KBM-7 (cell line): Measurements from ENCODE around the gene SLC37A3.
"Not testable (repeated sequence)": the region's sequence is repeated elsewhere in the genome, so short reads cannot be mapped to it uniquely, and the experiment has no call there.

Source experiments
- DNase-seq: peaks from one replicate; pipeline ENCODE4 v3.0.0-alpha.2; 2015
- in situ Hi-C: fragments of 300-500 bp; cut with MboI; formaldehyde crosslinking; loops from 2 replicates; pipeline ENCODE4 v1.14.3; 2020; ENCODE audit warnings: low sequenced_read_pairs, low pct_unique_long_range_greater_than_20kb, mixed read lengths

The SLC37A3 gene

DNA sequence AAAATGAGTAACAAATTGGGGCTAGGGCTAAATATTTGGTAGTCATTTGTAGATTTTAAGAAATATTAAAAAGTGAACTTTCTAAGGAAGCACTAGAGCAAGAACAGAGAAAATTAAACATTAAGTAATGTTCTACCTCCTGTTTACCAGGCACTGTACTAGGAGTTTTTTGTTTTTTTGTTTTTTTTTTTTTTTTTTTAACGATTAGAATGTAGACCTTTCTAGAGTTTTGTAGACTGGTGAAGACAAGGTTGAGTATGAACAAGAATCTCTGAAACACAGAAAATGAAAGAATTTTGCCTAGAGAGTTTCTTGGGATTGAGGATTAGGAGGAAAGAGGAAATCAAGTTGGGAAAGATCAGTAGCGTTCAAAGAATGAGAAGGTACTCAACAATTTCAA, 73.6 kb downstream of the SLC37A3 start:
- DNase-seq, result no peak
- in situ Hi-C loops, result loop anchor here (25.0 kb wide), 2 partner anchors 312 to 712 kb away; no protein-coding TSS in a partner anchor

DNA sequence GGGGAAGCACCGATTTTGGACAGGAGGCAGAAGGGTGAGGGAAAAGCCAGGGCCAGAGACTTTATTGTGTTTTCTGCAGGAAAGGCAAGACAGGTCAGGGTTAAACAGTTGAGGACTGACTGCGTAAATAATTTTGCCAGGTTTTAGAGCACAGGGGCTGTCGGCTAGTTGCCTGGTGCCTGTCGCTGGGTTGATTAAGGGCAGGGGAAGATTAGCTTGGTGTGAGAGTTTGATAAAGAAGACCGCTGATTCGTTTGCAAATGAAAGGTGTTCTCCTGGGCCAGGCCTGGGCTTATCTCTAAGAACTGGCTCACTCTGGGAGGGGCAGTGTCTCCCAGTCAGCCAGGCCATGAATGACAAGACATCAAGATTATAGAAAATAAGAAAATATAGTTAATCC, 75.6 kb downstream of the SLC37A3 start:
- in situ Hi-C loops, result no loop called here
- no peak for DNase-seq

DNA sequence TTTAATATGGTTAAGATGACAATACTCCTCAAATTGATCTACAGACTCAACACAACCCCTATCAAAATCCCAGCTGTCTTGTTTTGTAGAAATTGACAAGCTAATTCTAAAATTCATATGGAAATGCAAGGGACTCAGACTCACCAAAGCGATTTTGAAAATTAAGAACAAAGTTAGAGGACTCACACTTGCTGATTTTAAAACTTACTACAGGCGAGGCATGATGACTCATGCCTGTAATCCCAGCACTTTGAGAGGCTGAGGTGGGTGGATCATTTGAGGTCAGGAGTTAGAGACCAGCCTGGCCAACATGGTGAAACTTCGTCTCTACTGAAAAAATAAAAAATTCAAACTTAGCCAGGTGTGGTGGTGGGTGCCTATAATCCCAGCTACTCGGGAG, 78.3 kb downstream of the SLC37A3 start:
- in situ Hi-C loops, DNase-seq: not testable (repeated sequence)

DNA sequence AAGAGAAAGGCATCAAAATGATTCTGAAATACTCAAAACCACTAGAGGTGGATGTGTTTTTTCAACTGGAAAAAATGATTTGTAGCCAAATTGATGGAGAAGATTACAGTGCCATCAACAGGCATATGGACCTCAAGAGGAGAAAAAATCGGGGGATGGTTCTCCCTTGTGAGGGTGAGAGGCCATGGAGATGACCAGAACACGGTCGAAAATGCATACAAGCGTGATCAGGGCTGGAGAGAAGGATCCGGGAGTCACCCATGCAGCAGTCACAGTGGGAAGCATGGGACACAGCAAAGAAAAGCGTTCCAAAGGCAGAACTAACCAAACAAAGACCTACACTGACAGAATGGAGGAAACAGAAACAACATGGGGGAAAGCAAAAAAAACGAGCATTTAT, 80.3 kb downstream of the SLC37A3 start:
- no peak for DNase-seq
- in situ Hi-C loops, result no loop called here

DNA sequence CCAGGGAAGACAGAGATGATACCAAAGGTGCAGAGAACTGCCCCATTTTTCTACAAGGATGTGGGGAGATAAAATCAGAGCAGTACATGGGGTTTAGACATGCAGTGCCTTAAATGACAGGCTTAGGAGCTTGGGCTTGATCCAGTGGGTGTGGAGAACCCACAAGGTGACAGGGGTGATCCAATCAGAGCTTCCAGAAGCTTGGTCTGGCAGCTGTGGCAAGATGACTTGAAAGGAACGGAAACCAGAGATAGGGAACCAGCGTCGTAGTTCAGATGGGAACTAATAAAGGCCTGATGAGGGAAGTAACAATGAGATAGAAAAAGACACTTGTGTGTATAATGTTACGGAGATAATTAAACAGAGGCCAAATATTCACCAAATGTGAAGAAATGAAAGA, 80.7 kb downstream of the SLC37A3 start:
- in situ Hi-C loops, result no loop called here
- no peak for DNase-seq

DNA sequence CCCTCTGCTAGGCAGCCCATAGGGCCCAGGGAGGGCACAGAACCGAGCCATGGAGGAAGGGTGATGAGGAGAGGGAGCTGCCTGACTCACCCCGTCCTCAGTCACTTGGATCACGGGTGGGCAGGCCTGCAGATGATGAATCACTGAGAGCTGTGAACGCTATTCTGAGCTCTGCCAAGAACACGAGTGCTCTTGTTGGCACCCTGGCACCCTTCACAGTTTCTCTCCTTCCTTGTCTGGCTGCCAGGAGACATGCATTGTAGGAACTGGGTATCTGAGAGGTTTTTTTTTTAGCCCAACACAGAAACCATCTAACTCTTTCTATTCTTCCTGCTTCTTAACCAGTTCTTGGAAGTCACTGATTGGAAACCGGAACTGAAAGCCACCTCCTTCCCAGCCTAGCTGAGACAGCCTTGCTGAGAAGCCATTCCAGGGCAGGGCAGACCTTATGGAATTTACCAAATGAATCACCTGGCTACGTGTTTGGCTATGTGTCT, 82.1 kb downstream of the SLC37A3 start:
- DNase-seq, result peak; percentile 30

DNA sequence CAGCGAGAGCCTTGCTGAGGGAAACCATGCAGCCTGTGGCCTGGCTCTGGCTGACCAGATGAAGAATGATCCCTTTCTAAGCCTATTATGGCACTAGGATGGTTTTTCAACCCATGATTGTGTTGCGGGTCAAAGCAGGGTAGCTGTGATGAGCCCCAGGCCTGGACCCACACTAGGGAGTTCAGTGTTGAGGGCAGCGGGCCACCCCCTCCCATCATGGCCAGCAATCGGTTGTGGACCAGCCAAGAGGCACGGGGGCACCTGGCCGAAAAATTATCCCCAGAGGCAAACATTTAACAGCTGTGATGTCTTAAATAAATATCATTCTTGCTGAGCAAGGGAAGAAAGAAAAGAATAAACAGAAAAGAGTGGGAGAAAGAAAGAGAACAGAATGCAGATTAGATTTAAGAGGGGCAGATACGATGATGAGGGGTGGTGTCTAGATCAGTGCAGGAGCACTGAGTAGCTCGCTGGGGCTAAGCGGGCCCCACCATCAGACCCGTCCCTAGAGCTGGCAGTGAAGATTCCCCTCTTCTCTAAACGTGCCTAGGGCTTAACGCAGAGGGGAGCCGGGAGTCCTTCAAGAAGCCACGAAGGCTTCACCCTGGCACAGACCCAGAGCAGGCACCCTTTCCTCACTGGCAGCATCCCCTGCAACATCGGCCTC, 82.7 kb downstream of the SLC37A3 start:
- in situ Hi-C loops, result no loop called here
- DNase-seq, result no peak

More for the DNA sequence above, 82.1 kb downstream of the SLC37A3 start:
- in situ Hi-C loops, result no loop called here

DNA sequence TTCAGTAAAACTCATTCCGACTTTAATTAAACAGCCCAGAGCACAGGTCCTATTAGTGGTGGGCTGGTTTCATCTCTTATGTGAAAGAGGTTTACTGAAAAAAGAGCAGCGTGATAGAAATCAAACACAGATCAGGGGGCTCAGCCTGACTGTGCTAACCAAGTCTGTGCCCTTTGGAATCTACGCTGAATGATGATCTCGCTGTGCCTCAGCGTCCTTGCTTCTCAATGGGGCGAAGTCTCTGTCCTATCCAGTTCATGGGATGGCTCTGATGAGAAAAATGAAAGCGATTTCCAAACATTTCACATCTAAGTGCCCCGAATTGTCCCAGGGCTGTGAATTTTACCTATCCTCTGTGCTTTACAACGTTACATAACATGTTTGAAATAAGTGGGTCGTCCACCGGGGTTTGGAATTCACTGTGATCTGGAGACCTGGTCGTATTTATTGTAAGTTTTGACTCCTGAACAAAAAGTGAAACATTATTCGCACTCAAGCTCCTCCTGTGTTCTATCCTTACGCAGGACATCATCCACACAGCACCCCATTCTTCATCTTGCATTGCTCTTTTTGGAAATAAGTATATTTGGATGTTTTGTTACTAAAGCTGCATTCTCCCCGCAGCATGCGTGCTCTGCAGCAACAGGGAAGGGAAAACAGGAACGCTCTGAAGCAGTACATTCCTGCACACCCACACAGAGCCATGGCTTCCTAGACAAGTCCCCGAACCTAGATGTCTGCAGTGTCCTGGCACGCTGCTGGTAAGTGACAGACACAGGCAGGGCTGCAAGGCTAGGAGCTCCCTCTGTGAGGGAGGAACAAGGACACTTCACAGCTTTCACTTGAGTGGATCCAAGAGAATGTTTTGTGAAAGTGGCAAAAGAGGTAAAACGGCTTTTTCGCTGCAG, 83.5 kb downstream of the SLC37A3 start:
- no peak for DNase-seq

DNA sequence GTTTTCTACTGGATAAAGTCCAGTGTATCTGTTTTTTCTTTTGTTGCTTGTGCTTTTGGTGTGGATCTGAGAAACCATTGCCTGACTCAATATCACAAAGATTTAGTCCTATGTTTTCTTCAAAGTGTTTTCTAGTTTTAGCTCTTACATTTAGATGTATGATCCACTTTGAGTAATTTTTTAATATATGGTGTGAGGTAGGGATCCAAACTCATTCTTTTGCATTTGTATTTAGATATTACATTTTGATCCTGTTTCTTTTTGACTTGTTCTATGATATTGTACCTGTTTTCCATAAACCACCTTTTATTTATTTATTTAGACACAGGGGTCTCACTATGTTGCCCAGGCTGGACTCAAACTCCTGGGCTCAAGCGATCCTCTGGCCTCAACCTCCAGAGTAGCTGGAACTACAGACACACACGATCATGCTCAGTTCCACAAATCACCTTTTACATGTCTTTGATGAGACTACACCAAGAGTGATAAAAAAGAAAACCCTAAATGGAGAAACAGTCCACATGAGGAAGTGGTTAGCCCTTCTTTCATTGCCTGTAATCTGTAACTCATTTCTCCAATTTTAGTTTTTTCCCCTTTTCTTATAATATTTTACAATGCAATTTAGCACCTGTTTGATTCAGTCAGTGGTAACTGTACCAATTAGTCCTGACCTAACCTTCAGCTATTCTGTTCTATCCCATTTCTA, 86.0 kb downstream of the SLC37A3 start:
- no peak for DNase-seq

More for the DNA sequence above, 83.5 kb downstream of the SLC37A3 start:
- in situ Hi-C loops, result no loop called here

DNA sequence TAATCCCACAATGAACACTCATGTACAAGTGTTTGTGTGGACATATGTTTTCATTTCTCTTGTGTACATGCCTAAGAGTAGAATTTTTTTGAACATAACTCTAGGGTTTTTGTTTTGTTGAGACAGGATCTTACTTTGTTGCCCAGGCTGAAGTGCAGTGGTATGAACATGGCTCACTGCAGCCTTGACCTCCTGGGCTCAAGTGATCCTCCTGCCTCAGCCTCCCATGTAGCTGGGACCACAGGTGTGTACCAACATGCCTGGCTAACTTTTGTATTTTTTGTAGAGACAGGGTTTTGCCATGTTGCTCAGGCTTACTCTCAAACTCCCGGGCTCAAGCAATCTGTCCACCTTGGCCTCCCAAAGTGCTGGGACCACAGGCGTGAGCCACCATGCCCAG, 87.2 kb downstream of the SLC37A3 start:
- DNase-seq, in situ Hi-C loops: not testable (repeated sequence)

More for the DNA sequence above, 86.0 kb downstream of the SLC37A3 start:
- in situ Hi-C loops, result no loop called here

DNA sequence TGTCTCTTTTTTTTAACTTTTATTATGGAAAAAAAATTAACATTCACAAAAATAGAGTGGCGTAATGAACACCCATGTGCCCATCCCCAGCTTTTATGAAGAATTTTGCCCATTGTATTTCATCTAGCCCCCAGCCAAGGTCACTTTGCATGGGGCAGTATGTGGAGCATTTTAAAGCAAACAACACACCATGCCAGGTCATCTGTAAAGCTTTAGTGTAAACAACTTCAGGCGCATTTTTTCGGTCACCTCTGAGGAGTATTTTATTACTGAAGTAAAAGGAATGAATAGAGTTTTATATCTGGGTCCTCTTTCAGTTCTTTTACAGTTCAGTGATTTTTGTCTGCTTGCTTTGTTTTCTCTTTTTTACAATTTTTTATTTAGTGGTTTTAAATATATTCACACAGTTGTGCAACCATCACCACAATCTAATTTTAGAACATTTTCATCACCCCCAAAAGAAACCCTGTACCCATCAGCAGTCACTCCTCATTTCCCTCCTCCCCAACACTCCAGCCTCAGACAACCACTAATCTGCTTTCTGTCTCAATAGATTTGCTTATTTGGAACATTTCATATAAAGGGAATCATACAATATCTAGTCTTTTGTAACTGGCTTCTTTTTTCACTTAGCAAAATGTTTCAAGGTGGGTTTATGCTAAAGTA, 87.9 kb downstream of the SLC37A3 start:
- DNase-seq, result no peak
- in situ Hi-C loops, result no loop called here

DNA sequence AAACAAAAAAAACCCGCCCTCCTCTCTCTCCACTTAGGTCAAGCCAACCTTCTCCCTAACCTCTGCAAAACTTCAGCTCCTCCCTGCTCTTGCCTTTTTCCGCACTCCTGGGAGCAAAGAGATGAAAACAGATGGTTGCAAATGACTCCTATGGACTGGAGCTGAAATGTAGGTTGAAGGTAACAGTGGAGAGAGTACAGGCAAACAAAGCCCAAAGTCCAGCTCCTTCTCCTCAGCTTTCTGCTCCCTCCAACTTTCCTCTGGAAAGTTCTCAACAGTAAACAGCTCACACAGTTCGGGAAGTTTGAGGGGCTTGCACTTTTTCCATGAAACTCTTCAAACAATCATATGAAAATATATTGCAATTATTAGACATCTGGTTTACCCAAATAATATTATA, 90.3 kb downstream of the SLC37A3 start:
- no peak for DNase-seq
- in situ Hi-C loops, result no loop called here

DNA sequence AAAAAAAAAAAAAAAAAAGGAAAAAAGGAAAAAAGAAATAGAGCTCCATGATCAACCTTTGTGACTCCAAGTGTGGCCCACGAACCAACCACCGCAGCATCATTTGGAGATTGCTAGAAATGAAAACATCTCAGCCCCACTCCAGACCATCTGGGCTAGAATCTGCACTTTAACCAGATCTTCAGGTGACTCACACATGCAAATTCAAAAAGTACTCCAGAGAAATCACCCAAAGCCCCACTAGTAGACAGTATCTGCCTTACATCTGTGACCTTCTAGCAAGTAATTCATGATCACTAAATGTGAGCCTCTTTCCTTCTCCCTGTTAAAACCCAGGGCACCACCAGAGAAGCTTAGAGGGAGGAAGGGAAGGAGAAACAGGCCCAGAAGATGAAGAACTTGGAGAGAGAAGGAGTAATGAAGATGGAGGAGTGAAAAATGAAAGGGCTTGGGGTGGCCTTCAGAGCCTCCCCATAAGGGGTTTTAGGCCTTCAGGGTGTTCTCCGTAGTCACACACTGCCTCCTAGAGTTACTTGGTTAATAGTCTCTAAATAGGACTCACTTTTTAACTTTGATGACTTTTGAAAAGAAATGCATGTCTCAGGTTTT, 94.0 kb downstream of the SLC37A3 start:
- DNase-seq, result peak; percentile 47
- in situ Hi-C loops, result no loop called here

DNA sequence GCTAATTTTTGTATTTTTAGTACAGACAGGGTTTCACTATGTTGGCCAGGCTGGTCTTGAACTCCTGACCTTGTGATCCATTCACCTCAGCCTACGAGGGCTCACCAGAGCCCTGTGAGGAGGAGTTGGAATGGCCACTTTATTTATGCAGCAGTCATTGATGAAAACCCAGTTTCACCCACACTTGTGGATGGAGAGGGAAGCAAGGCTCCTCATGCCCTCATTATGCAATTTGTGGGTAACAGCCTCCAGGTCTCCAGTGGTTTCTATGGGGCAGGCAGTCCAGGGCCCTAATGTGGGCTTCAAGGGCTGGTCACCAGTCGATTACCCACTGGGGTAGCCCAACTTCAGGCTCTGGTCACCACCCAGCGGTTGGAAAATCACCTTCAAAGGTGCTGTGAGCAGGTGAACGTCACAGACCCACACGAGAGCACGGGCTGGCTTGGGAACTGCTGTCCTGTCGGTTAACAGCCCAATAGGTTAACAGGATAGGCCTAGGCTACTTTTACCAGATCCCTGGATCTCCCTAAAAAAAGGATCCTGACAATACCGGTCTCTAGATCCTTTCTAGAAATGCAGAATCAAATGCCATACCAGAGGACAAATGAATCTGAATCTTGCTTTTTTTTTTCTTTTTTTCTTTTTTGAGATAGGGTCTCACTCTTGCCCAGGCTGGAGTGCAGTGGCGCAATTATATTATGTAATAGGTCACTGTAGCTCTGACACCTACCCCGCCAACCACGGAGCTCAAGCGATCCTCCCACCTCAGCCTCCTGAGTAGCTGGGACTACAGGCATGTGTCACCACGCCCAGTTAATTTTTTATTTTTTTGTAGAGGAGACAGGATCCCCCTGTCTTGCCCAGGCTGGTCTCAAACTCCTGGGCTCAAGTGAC, 97.8 kb downstream of the SLC37A3 start:
- in situ Hi-C loops, result no loop called here
- no peak for DNase-seq

DNA sequence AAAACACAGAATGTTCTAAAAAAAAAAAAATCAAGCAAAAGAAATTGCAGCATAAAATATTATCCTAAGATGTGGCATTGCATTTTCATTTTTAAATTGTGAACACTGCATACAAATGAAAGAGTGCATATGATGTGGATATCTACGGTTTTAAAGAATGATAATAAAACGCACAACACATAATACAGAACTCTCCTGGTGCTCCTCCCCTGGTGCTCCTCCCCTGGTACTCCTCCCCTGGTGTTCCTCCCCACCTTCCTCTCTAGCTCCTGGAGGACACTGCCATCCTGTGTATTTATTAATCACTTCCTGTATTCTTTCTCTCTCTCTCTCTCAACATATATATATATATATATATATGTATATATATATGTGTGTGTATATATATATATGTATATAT, 100.1 kb downstream of the SLC37A3 start:
- in situ Hi-C loops, result no loop called here
- no peak for DNase-seq

DNA sequence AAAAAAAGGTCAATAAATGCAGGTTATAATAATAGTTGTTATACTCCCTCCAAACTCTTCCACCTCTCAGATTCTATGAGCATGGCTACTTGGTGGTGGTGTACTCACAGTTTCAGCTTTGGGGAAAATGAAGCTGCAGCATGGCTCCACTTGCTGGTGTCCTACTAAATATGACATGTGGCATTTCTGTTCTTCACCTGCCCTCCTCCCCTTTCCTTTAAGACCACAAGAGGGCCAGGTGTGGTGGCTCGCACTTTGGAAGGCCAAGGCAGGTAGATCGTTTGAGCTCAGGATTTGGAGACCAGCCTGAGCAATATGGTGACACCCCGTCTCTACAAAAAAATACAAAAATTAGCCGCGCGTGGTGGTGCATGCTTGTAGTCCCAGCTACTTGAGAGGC, 101.1 kb downstream of the SLC37A3 start:
- in situ Hi-C loops, result no loop called here
- DNase-seq, result no peak

DNA sequence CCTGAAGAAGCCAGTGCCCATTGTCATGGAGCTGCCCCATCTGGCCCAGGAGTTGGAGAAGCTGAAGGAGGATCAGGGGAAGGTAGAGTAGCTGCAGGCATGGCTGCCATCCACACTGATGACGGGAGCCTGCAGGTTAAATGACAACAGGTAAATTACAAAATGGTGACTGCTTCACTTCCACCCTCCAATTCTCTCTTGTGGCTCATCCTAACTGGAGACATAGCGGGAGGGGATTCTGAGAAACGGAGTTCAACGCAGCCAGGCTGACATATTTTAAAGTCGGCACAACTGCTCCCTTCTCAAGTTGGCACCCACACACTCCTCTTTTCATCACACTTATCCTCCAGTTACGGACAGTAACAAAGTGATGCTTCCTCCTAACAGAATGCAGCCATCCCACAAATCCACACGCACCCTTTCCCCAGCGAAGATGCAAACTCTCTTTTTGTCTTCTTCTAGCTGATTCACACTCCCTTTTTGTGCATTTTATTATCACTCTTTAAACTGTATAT, 103.0 kb downstream of the SLC37A3 start:
- DNase-seq, result no peak
- in situ Hi-C loops, result no loop called here

DNA sequence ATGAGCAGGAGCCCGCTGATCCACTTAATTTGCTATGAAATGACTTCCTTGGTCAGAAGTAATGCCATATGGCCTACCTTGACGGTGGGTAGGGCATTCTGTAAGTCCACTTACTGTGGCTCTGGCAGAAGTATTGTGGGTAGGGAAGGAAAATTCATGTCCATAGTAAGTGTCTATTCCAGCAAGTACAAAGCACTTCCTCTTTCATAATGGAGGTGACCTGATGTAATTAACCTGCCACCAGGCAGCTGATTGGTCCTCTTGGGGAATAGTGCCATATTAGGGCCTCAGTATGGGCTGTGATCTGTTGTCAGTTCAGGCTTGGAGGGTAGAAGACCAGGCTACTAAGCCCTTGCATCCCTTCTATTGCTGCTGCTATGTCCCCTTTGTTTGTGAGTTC, 103.9 kb downstream of the SLC37A3 start:
- in situ Hi-C loops, result no loop called here
- DNase-seq, result no peak
